ENCODE data around the gene MED26. TPM values are rescaled to one million over a fixed set of nuclear protein-coding genes. Genes with fewer than 3 reads are reported as not detected.
"Not testable (repeated sequence)": the region's sequence is repeated elsewhere in the genome, so short reads cannot be mapped to it uniquely, and the experiment has no call there.

The MED26 gene, protein sequence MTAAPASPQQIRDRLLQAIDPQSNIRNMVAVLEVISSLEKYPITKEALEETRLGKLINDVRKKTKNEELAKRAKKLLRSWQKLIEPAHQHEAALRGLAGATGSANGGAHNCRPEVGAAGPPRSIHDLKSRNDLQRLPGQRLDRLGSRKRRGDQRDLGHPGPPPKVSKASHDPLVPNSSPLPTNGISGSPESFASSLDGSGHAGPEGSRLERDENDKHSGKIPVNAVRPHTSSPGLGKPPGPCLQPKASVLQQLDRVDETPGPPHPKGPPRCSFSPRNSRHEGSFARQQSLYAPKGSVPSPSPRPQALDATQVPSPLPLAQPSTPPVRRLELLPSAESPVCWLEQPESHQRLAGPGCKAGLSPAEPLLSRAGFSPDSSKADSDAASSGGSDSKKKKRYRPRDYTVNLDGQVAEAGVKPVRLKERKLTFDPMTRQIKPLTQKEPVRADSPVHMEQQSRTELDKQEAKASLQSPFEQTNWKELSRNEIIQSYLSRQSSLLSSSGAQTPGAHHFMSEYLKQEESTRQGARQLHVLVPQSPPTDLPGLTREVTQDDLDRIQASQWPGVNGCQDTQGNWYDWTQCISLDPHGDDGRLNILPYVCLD
- 1 to 10 TPM; 3.0 to 6.2 (median 3.4) TPM for polyA plus RNA-seq

DNA sequence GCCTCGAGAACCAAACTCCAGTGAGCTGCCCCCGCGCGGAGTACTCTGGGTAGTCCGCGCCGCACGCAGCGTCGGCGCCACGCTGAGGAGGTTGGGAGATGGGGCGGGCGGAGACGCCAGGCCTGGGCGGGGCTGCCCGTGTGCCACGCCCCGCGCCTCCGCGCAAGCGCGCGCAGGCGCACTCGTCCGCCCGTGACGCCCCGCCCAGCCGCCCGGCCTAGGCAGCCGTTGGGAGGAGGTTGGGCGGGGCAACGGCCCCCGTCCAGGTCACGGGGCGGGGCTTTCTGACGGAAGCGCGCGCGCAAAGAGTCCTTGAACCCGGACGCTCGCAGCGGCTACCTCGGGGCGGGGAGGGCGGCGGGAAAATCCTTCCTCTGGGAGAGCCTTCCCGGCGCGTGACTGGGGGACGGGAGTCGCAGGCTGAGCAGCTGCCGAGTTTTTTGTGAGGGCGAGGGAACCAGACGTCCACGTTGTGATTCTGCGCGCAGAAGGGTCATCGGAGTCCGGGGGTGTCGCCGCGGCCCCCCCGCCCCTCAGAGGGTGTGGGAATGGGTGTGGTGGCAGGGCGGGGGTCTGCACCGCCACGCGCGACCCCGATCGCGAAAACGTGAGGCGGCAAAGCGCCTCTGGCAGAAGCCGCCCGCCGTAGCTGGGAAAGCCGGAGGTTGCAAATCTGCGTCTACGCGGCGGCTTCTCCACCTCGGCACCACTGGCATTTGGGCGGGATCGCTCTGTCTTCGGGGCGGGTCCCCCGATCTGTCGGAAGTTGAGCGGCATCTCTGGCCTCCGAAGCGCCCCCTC lies at the start of gene MED26:
Gene MED26 (minus strand): TSS at position 22 of the 801 bp plus-strand sequence. CDS start 261 bp downstream, outside the sequence.
- no peak within 1 kb of the TSS for H3K27ac ChIP-seq (ENCODE audit: low read depth, low read length)
- WGBS, 3 donors = 0 to 1% (median 0%) methylated on average over 62 to 98 of the region's 98 CpGs

DNA sequence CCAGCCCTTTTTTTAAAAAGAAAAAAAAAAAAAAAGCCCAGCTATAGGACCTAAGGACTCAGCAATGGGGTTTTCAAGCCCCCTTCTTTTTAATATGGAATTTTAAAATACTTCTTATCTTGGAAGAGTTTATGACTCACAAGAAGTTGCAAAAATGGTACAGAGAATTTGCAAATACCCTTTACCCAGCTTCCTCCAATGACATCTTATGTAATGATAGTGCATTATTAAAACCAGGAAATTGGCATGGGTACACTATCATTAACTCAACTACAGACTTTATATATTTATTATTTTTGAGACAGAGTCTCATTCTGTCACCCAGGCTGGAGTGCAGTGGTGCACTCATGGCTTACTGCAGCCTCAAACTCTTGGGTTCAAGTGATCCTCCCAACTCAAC lies 49.1 kb upstream of the MED26 start:
- H3K27ac ChIP-seq (ENCODE audit: low read depth, low read length) = no peak overlapping the region

DNA sequence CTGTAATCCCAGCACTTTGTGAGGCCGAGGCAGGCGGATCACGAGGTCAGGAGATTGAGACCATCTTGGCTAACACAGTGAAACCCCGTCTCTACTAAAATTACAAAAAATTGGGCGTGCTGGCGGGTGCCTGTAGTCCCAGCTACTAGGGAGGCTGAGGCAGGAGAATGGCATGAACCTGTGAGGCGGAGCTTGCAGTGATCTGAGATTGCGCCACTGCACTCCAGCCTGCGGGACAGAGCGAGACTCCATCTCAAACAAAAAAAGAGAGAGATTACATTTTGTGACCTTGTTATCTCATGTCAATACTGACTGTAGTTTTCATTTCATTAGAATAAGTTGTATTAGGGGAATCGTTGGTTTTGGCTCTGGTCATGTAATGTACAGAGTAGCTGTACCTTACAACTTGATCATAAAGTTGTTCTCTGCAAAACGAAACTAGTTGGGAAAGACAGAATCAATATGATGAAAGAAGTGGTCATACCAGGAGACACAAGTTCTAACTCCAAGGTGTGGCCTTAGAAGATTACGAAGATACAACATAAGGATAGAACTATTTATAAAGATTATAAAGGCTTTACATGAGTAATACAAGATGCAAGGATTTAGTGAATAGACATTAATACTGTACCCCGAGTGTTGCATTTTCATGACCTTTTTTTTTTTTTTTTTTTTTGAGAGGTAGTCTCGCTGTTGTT lies 48.2 kb upstream of the MED26 start:
- 83 to 91% (median 85%) methylated on average over 15 of the region's 15 CpGs for WGBS, 3 donors
- H3K27ac ChIP-seq (ENCODE audit: low read depth, low read length) = no peak overlapping the region

DNA sequence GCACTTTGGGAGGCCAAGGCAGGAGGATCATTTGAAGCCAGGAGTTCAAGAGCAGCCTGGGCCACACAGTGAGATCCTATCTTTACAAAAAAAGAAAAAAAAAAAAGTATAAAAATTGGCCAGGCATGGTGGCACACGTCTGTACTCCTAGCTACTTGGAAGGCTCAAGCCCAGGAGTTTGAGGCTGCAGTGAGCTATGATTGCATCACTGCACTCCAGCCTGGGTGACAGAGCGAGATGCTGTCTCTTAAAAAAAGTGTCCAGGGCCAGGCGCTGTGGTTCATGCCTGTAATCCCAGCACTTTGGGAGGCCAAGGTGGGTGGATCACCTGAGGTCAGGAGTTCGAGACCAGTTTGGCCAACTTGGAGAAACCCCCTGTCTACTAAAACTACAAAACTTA lies 45.8 kb upstream of the MED26 start:
- 70 to 85% (median 76%) methylated on average over 4 of the region's 4 CpGs for WGBS, 3 donors
- H3K27ac ChIP-seq (ENCODE audit: low read depth, low read length) = not testable (repeated sequence)

DNA sequence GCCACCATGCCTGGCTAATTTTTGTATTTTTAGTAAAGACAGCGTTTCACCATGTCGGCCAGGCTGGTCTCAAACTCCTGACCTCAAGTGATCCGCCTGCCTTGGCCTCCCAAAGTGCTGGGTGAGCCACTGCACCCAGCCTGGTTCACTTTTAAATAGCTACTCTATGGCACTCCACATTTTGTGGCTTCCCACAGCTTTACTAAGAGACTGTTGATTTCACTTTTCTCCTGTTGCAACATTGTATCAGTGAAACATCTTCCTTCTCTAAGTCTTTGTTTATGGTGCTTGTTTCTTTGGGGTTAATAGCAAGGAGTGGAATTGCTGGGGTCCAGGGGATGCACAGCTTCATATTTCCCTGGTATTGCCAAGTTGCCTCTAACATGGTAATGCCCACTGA lies 45.2 kb upstream of the MED26 start:
- no peak overlapping the region for H3K27ac ChIP-seq (ENCODE audit: low read depth, low read length)
- 71 to 76% (median 72%) methylated on average over 3 of the region's 3 CpGs for WGBS, 3 donors

DNA sequence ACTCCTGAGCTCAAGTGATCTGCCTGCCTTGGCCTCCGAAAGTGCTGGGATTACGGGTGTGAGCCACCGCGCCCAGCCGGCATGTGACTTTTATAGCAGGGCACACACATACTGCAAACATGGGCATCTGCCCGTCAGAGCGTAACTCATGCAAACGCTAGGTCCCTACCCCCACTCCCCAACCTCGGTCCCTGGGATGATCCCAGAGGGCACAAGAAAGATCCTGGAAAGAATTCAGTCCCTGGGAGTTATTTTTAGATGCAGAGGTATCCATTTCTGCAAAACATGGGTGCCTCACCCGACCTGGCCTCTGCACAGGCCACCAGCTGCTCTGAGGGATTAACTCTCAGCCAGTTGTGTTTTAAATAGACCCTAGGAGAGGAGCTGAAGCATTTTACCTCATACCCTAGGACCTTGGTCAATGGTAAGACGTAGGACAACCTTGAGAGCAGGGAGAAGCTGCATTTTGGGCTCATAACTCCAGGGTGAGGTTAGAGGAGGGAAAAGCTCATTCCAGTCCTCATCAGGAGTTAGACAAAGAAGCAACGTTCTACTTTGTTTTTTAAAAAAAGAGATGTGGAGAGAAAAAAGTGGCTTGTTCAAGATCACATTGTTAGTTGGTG lies 43.8 kb upstream of the MED26 start:
- H3K27ac ChIP-seq (ENCODE audit: low read depth, low read length) = no peak overlapping the region
- 86 to 89% (median 88%) methylated on average over 12 of the region's 12 CpGs for whole genome bisulfite sequencing, 3 donors

DNA sequence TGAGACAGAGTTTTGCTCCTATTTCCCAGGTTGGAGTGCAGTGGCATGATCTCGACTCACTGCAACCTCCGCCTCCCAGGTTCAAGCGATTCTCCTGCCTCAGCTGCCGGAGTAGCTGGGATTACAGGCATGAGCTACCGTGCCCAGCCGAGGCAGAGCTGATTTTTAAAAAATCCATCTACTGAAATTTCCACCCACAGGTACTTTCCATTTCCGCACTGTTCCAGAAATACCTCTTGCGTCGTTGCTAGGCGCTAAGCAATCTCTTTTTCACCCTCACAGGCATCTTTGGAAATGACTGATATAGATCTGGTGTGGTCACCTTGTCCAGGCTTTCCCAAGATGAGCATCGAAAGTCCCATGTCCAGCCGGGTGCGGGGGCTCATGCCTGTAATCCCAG lies 42.3 kb upstream of the MED26 start:
- 93 to 97% (median 96%) methylated on average over 13 of the region's 13 CpGs for WGBS, 3 donors
- no peak overlapping the region for H3K27ac ChIP-seq (ENCODE audit: low read depth, low read length)

DNA sequence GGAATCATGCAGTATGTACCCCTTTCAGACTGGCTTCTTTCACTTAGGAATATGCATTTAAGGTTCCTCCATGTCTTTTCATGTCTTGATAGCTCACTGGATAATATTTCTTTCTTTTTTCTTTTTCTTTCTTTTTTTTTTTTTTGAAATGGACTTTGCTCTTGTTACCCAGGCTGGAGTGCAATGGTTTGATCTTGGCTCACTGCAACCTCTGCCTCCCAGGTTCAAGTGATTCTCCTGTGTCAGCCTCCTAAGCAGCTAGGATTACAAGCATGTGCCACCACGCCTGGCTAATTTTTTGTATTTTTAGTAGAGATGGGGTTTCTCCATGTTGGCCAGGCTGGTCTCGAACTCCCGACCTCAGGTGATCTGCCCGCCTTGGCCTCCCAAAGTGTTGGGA lies 40.7 kb upstream of the MED26 start:
- 95 to 100% (median 98%) methylated on average over 4 of the region's 4 CpGs for WGBS, 3 donors
- not testable (repeated sequence) for H3K27ac ChIP-seq (ENCODE audit: low read depth, low read length)

DNA sequence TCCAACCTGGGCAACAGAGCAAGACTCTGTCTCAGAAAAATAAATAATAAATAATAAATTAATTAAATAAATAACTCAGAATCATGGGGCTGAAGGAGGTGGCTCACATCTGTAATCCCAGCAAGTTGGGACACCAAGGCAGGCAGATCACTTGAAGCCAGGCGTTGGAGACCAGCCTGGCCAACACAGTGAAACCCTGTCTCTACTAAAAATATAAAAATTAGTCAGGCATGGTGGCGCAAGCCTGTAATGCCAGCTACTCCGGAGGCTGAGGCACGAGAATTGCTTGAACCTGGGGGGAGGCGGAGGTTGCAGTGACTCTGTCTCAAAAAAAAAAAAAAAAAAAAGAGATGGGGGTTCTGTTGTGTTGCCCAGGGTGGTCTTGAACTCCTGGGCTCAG lies 40.2 kb upstream of the MED26 start:
- WGBS, 3 donors = 92 to 97% (median 93%) methylated on average over 5 of the region's 5 CpGs
- no peak overlapping the region for H3K27ac ChIP-seq (ENCODE audit: low read depth, low read length)

DNA sequence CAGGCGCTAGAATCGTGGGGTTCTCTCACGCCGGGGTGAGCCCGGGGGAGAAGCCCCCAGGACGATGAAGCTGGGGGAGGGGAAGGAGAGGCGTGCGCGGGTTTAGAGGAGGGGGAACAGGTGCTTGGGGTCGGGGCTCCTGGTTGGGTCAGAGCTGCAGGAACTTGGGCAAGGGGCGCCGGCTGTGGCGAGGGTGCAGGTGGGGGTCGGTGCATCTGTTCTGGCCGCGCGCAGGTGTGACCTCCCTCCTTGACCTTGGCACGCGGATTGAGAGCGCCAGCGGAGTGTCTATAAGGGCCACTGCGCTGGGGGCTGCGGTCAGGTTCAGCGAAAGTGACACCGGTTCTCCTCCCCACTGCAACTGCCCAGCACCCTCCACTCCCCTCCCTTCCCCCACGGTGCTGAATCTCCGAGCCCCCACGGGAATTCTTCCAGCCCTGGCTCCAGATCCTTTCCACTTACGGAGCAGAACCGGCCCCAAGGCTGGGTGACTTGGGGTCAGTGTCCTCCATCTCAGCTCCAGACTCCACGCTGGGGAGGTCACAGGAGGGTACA lies 33.6 kb upstream of the MED26 start:
- 2 to 3% (median 3%) methylated on average over 17 to 31 of the region's 31 CpGs for WGBS, 3 donors
- H3K27ac ChIP-seq (ENCODE audit: low read depth, low read length) = no peak overlapping the region

DNA sequence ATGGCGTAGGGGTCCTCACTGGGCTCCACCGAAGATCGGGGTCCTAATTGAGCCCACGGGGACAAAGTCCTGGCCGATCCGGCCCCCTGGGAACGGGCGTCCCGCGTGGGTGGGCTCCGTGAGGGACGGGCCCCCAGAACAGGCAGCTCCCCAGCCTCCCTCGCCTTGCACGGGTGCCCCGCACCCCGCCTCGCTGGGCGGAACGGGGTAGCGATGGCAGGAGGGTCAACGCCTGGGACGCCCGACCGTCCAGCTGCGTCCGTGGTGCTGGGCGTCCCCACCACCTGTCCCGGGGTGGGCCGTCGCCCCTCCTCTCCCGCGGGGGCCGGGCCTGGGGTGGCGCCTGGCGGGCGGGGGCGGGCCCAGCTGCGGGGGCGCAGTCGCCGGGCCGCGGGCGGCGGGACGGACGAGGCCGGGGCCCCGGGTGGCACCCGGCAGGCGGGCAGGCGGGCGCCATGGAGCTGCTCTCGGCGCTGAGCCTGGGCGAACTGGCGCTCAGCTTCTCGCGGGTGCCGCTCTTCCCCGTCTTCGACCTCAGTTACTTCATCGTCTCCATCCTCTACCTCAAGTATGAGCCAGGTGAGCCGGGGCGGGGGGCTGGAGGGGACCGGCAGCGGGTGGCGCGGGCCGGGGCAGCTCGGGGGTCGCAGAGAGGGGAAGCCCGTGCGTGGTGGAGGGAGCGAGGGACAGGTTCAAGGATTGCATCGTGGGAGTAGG lies 32.9 kb upstream of the MED26 start, which contains the start of gene TMEM38A:
Gene TMEM38A (plus strand): TSS at position 377 of the 717 bp plus-strand sequence. CDS start 79 bp downstream, at position 456.
- H3K27ac ChIP-seq (ENCODE audit: low read depth, low read length) = no peak within 1 kb of the TSS
- WGBS, 3 donors = 1% methylated on average over 53 to 76 of the region's 76 CpGs

DNA sequence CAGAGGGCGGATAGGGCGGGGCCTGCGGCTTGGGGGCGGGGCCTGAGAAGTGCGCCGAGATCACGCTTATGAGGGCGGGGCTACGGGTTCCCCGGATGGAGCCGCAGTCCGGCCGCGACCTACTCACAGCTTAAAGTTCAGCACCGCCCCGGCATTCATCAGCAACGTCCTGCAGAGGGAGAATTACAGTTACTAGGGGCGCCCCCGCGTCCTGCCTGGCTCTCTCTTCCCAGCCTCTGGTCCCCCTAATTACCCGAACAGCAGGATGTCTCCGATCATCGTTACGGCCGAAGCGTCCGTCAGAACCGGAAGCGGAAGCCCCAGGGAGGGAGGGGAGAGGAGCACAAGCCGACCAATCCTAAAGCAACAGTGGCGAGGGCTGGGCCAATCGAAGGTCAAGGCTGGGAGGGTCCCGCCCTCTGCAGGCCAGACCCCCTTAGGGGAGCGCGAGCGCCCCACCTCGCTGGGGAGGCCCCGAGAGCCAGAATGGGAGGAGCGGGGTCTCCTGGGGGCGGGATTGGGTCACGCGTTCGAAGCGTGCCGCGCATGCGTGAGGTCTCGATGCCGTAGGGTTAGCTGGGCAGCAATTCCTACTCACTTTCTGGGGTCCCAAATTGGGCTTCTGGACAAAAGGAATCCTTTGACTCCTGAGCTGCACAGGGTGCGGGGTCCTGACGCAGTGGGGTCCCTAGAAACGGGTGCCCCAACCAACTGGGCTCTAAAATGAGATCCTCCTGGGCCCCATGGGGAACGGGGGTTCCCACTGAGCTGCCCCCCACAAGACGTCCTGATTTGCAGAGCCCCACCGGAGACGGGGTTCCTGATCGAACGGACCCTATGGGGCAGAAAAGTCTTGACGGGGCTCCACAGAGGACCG lies 32.1 kb upstream of the MED26 start, which contains the start of gene SMIM7:
Gene SMIM7 (minus strand): TSS at position 313 of the 877 bp plus-strand sequence. CDS start 34 bp downstream, at position 279.
- WGBS, 3 donors = 0 to 1% (median 1%) methylated on average over 60 of the region's 60 CpGs

DNA sequence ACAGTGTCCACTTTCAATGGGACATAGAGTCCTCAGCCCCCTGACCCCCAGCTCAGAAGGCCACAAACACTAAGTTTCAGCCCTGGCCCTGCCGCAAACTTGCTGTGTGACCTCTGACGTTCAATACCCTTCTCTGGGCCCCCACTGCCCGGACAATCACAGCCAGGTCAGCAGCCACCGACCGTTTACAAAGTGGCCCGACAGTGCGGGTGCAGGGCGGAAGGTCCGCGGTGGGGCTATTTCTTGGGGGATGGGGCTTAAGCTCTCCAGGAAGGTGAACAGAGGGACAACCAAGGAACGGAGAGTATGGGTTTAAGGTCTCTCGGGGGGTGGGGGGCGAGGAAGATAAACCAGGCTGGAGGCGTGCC lies 31.4 kb upstream of the MED26 start:
- no peak overlapping the region for H3K27ac ChIP-seq (ENCODE audit: low read depth, low read length)
- WGBS, 3 donors = 1% methylated on average over 14 of the region's 14 CpGs

More for the DNA sequence above, 32.1 kb upstream of the MED26 start, which contains the start of gene SMIM7:
- H3K27ac ChIP-seq (ENCODE audit: low read depth, low read length) = no peak within 1 kb of the TSS

DNA sequence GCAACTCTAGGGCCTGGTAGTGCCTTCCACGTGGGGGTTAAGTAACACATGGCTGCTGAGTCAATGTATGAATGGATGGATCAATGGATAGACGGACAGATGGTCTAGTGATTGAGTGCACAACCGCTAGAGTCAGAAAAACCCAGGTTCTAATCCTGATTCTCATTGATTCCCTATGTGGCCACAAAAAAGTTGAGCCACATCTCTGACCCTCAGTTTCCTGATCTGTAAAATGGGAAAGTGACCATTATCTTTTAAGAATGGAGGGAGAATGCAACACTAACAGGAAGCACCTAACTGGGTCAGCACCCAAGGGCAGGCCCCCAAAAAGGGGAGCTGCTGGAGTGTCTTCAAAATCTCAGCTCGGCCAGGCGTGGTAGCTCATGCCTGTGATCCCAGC lies 29.4 kb upstream of the MED26 start:
- H3K27ac ChIP-seq (ENCODE audit: low read depth, low read length) = no peak overlapping the region
- 77 to 92% (median 90%) methylated on average over 5 of the region's 5 CpGs for WGBS, 3 donors

DNA sequence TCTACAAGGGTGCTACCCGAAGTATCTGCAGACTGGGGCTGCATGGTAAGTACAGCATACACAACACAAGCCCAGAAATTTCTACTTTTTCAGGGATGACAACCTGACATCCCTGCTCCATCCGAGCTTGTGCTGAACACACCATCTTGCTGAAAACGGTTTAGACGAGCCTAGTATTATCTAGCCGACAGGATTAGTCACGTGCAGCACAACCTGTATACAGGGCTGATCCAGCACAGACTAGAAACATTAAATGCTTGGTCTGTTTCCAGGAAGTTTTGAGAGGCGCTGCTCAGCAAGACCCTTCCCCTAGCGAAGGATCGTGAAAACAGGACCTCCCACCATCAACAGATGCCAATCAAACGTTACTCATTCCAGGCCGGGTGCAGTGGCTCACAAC lies 27.7 kb upstream of the MED26 start:
- no peak overlapping the region for H3K27ac ChIP-seq (ENCODE audit: low read depth, low read length)
- WGBS, 3 donors = 82 to 86% (median 83%) methylated on average over 11 of the region's 11 CpGs

DNA sequence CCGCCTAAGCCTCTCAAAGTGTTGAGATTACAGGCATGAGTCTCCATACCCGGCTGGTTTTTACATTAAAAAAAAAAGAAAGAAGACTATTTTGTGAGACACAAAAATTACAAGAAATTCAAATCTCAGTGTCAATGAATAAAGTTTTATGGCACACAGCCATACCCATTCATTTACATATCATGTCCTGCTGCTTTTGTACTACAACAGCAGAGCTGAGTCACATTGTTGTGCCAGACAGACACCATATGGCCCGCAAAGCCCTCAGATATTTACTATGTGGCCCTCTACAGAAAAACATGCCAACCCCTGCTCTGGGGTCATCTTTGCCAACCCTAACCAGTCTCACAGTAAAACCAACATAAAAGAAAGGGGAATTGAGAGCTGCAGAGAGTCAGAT lies 26.6 kb upstream of the MED26 start:
- H3K27ac ChIP-seq (ENCODE audit: low read depth, low read length) = no peak overlapping the region
- 91 to 97% (median 96%) methylated on average over 3 of the region's 3 CpGs for WGBS, 3 donors

Measured in adipose tissue (tissue), 3 donors.